ENCODE results near the gene ZNF587B.
"Not testable (repeated sequence)": the region's sequence is repeated elsewhere in the genome, so short reads cannot be mapped to it uniquely, and the experiment has no call there.

ZNF587B gene

GRCh38 chr19:57869655-57870054 is 39.6 kb downstream of the ZNF587B start:
- H3K4me1 Mint-ChIP-seq (ENCODE audit: low read depth); H3K27ac Mint-ChIP-seq; H3K4me3 Mint-ChIP-seq; DNase-seq (ENCODE audit: low spot score); H3K27me3 Mint-ChIP-seq (ENCODE audit: low read depth): not testable (repeated sequence)
- peaks cover 61% of the 10 kb centered on the region for H3K9me3 Mint-ChIP-seq
- H3K36me3 Mint-ChIP-seq (ENCODE audit: low read depth): peaks cover 62% of the 10 kb centered on the region

- Mint-ChIP-seq H3K27ac (no peak overlapping the region), H3K4me3 (no peak overlapping the region), H3K27me3 (ENCODE audit: low read depth) (no peaks in the 10 kb centered on the region), H3K36me3 (ENCODE audit: low read depth) (peaks cover 59% of the 10 kb centered on the region), H3K9me3 (peaks cover 57% of the 10 kb centered on the region), H3K4me1 (ENCODE audit: low read depth) (no peaks in the 10 kb centered on the region)
- DNase-seq (ENCODE audit: low spot score): no peak
Observed at GRCh38 chr19:57870225-57870624, 40.1 kb downstream of the ZNF587B start.

GRCh38 chr19:57872450-57872849 is 42.4 kb downstream of the ZNF587B start:
- Mint-ChIP-seq H3K4me3 (no peak overlapping the region), H3K4me1 (ENCODE audit: low read depth) (no peaks in the 10 kb centered on the region), H3K36me3 (ENCODE audit: low read depth) (peaks cover 58% of the 10 kb centered on the region), H3K27ac (no peak overlapping the region), H3K9me3 (peaks cover 63% of the 10 kb centered on the region), H3K27me3 (ENCODE audit: low read depth) (no peaks in the 10 kb centered on the region)
- DNase-seq (ENCODE audit: low spot score): no peak

GRCh38 chr19:57873883-57874799 is 44.0 kb downstream of the ZNF587B start:
- DNase-seq (ENCODE audit: low spot score); H3K27me3 Mint-ChIP-seq (ENCODE audit: low read depth); H3K27ac Mint-ChIP-seq; H3K4me3 Mint-ChIP-seq; H3K4me1 Mint-ChIP-seq (ENCODE audit: low read depth): not testable (repeated sequence)
- H3K36me3 Mint-ChIP-seq (ENCODE audit: low read depth): peaks cover 59% of the 10 kb centered on the region
- H3K9me3 Mint-ChIP-seq: peaks cover 64% of the 10 kb centered on the region

GRCh38 chr19:57886046-57886445 is 55.9 kb downstream of the ZNF587B start:
- Mint-ChIP-seq H3K27ac (no peak overlapping the region), H3K36me3 (ENCODE audit: low read depth) (peaks cover 48% of the 10 kb centered on the region), H3K4me3 (no peak overlapping the region), H3K9me3 (peaks cover 46% of the 10 kb centered on the region), H3K27me3 (ENCODE audit: low read depth) (no peaks in the 10 kb centered on the region), H3K4me1 (ENCODE audit: low read depth) (peaks cover 11% of the 10 kb centered on the region)
- no peak for DNase-seq (ENCODE audit: low spot score)

GRCh38 chr19:57887195-57887941 is 57.3 kb downstream of the ZNF587B start:
- Mint-ChIP-seq H3K27ac (no peak overlapping the region), H3K4me1 (ENCODE audit: low read depth) (peaks cover 11% of the 10 kb centered on the region), H3K27me3 (ENCODE audit: low read depth) (no peaks in the 10 kb centered on the region), H3K36me3 (ENCODE audit: low read depth) (peaks cover 49% of the 10 kb centered on the region), H3K4me3 (peak overlapping the region; percentile 89), H3K9me3 (peaks cover 50% of the 10 kb centered on the region)
- DNase-seq (ENCODE audit: low spot score): no peak

- Mint-ChIP-seq H3K36me3 (ENCODE audit: low read depth) (peaks cover 43% of the 10 kb centered on the region), H3K4me3 (peak overlapping the region; percentile 89), H3K27ac (peak overlapping the region; percentile 75), H3K9me3 (peaks cover 45% of the 10 kb centered on the region), H3K4me1 (ENCODE audit: low read depth) (peaks cover 11% of the 10 kb centered on the region), H3K27me3 (ENCODE audit: low read depth) (no peaks in the 10 kb centered on the region)
- DNase-seq (ENCODE audit: low spot score): no peak
Observed at GRCh38 chr19:57888107-57888559, 58.0 kb downstream of the ZNF587B start.

- DNase-seq (ENCODE audit: low spot score): peak; percentile 63
- Mint-ChIP-seq H3K9me3 (peaks cover 44% of the 10 kb centered on the region), H3K4me3 (peak within 1 kb of the TSS; percentile 89), H3K27me3 (ENCODE audit: low read depth) (no peaks in the 10 kb centered on the region), H3K4me1 (ENCODE audit: low read depth) (peaks cover 11% of the 10 kb centered on the region), H3K27ac (peak within 1 kb of the TSS; percentile 75), H3K36me3 (ENCODE audit: low read depth) (peaks cover 41% of the 10 kb centered on the region)
Observed at GRCh38 chr19:57888560-57889231, 58.6 kb downstream of the ZNF587B start, which contains the start of gene ZNF814. TSS of gene ZNF814 (minus strand) at chr19:57889037. CDS start at chr19:57888802, 235 bp downstream.

GRCh38 chr19:57890706-57891105 is 60.6 kb downstream of the ZNF587B start:
- Mint-ChIP-seq H3K4me1 (ENCODE audit: low read depth) (peaks cover 11% of the 10 kb centered on the region), H3K36me3 (ENCODE audit: low read depth) (peaks cover 25% of the 10 kb centered on the region), H3K9me3 (peaks cover 46% of the 10 kb centered on the region)
- not testable (repeated sequence) for H3K27ac Mint-ChIP-seq; H3K27me3 Mint-ChIP-seq (ENCODE audit: low read depth); H3K4me3 Mint-ChIP-seq; DNase-seq (ENCODE audit: low spot score)
